ENCODE results near the gene SCN4A. TPM values are rescaled to one million over a fixed set of nuclear protein-coding genes. Genes with fewer than 3 reads are reported as not detected.

SCN4A gene
- polyA plus RNA-seq, 1 donor from 2014 or later: not detected

- no peaks in the 10 kb centered on the region for H4K20me1 ChIP-seq (ENCODE audit: insufficient read depth)
- H2AFZ ChIP-seq (ENCODE audit: low read depth, low read length): no peak overlapping the region
- H3K27me3 ChIP-seq (ENCODE audit: insufficient read depth, low read depth, low read length): no peaks in the 10 kb centered on the region
- no peak overlapping the region for H3K27ac ChIP-seq (ENCODE audit: low read length)
- H3K9me2 ChIP-seq (ENCODE audit: insufficient read depth, low read length): no peaks in the 10 kb centered on the region
- no peaks in the 10 kb centered on the region for H3F3A ChIP-seq (ENCODE audit: insufficient read depth, low read length, poor library complexity, severe bottlenecking)
- no peak overlapping the region for H3K4me2 ChIP-seq (ENCODE audit: low read length)
- H3K36me3 ChIP-seq (ENCODE audit: insufficient read depth, low read length): no peaks in the 10 kb centered on the region
- no peak overlapping the region for H3K4me3 ChIP-seq (ENCODE audit: low read length)
- H3K9me3 ChIP-seq (ENCODE audit: low read length): no peaks in the 10 kb centered on the region
- no peaks in the 10 kb centered on the region for H3K79me2 ChIP-seq (replicated peaks; ENCODE audit: insufficient read depth, low read length)
- no peak for TF ChIP-seq POLR2AphosphoS5 (IDR thresholded peaks at IDR 0.05)
- TF ChIP-seq TAF1 (IDR thresholded peaks at IDR 0.05; ENCODE audit: low read depth): no peak
- no peak for TF ChIP-seq REST (IDR thresholded peaks at IDR 0.05; ENCODE audit: borderline replicate concordance)
- no peak for TF ChIP-seq SMC3 (conservative IDR thresholded peaks at IDR 0.05; ENCODE audit: poor library complexity)
- no peak for TF ChIP-seq EZH2 (IDR thresholded peaks at IDR 0.05; ENCODE audit: borderline replicate concordance, insufficient read depth, low read length, poor library complexity, severe bottlenecking)
- no peak for TF ChIP-seq CTCF (IDR thresholded peaks at IDR 0.05; ENCODE audit: poor library complexity, severe bottlenecking)
- TF ChIP-seq MXI1 (conservative IDR thresholded peaks at IDR 0.05; ENCODE audit: poor library complexity, severe bottlenecking): no peak
- TF ChIP-seq RAD21 (conservative IDR thresholded peaks at IDR 0.05): no peak
- no peak overlapping the region for H3K9ac ChIP-seq (ENCODE audit: low read length)
These were observed 23.0 kb downstream of the SCN4A start for GRCh38 chr17:63949576-63950250.

- no peaks in the 10 kb centered on the region for H3K9me3 ChIP-seq (ENCODE audit: low read length)
- TF ChIP-seq SMC3 (conservative IDR thresholded peaks at IDR 0.05; ENCODE audit: poor library complexity) (no peak), MXI1 (conservative IDR thresholded peaks at IDR 0.05; ENCODE audit: poor library complexity, severe bottlenecking) (no peak), EZH2 (IDR thresholded peaks at IDR 0.05; ENCODE audit: borderline replicate concordance, insufficient read depth, low read length, poor library complexity, severe bottlenecking) (no peak), EP300 (conservative IDR thresholded peaks at IDR 0.05; ENCODE audit: poor library complexity, severe bottlenecking) (no peak), REST (IDR thresholded peaks at IDR 0.05; ENCODE audit: borderline replicate concordance) (no peak), RAD21 (conservative IDR thresholded peaks at IDR 0.05) (no peak), CTCF (IDR thresholded peaks at IDR 0.05; ENCODE audit: poor library complexity, severe bottlenecking) (no peak), POLR2AphosphoS5 (IDR thresholded peaks at IDR 0.05) (no peak), TAF1 (IDR thresholded peaks at IDR 0.05; ENCODE audit: low read depth) (no peak)
- H4K20me1 ChIP-seq (ENCODE audit: insufficient read depth): no peaks in the 10 kb centered on the region
- H3K9me2 ChIP-seq (ENCODE audit: insufficient read depth, low read length): no peaks in the 10 kb centered on the region
- H3K27ac ChIP-seq (ENCODE audit: low read length): no peak overlapping the region
- H3F3A ChIP-seq (ENCODE audit: insufficient read depth, low read length, poor library complexity, severe bottlenecking): no peaks in the 10 kb centered on the region
- no peaks in the 10 kb centered on the region for H3K79me2 ChIP-seq (replicated peaks; ENCODE audit: insufficient read depth, low read length)
- H3K36me3 ChIP-seq (ENCODE audit: insufficient read depth, low read length): no peaks in the 10 kb centered on the region
- H3K4me2 ChIP-seq (ENCODE audit: low read length): no peak overlapping the region
- H3K27me3 ChIP-seq (ENCODE audit: insufficient read depth, low read depth, low read length): no peaks in the 10 kb centered on the region
- H3K4me3 ChIP-seq (ENCODE audit: low read length): no peak overlapping the region
- no peak overlapping the region for H2AFZ ChIP-seq (ENCODE audit: low read depth, low read length)
- H3K9ac ChIP-seq (ENCODE audit: low read length): no peak overlapping the region
These were observed 24.2 kb downstream of the SCN4A start for GRCh38 chr17:63948521-63948920.

Data from neural cell (in vitro differentiated cells).